Hematopoietic multipotent progenitor cell treated with erythropoietin and hydrocortisone succinate and interleukin-3 and kit ligand, for 8 days (in vitro differentiated cells): ENCODE results near the gene BLTP3A.

Experiments used
- DNase-seq: peaks from one replicate; pipeline ENCODE4 v3.0.0-alpha.2; 2015

Gene BLTP3A

GRCh38 chr6:34836451-34836850 lies 44.6 kb downstream of the BLTP3A start:
- DNase-seq = no peak

GRCh38 chr6:34837528-34837927 lies 45.6 kb downstream of the BLTP3A start:
- DNase-seq = no peak

GRCh38 chr6:34839666-34840352 lies 47.9 kb downstream of the BLTP3A start:
- peak; percentile 25 for DNase-seq
